HUES48 (cell line): ENCODE data around the gene KIFAP3.

Source experiments
- H3K27ac ChIP-seq: one replicate; pipeline ENCODE4 v1.7.0; 2013; ENCODE audit warnings: low read depth, low read length, inconsistent platforms
- H3K27me3 ChIP-seq: 2 replicates; pipeline ENCODE4 v1.6.1; 2013; ENCODE audit warnings: mild to moderate bottlenecking, low read length; ENCODE audit not compliant: control insufficient read depth, insufficient read depth
- H3K36me3 ChIP-seq: 2 replicates; pipeline ENCODE4 v1.6.1; 2013; ENCODE audit warnings: low read length; ENCODE audit not compliant: control insufficient read depth, insufficient read depth
- H3K4me1 ChIP-seq: 2 replicates; pipeline ENCODE4 v1.6.1; 2013; ENCODE audit warnings: mild to moderate bottlenecking, low read length; ENCODE audit not compliant: control insufficient read depth, insufficient read depth
- H3K4me3 ChIP-seq: 2 replicates; pipeline ENCODE4 v1.5.1; 2013; ENCODE audit warnings: mild to moderate bottlenecking, low read depth, low read length
- H3K9ac ChIP-seq: 2 replicates; pipeline ENCODE4 v1.6.1; 2013; ENCODE audit warnings: mild to moderate bottlenecking, low read depth, low read length, moderate library complexity
- H3K9me3 ChIP-seq: 2 replicates; pipeline ENCODE4 v1.6.1; 2013; ENCODE audit warnings: low read length; ENCODE audit not compliant: control insufficient read depth, insufficient read depth

KIFAP3 gene

GRCh38 chr1:169970114-169970513, 104.4 kb downstream of the KIFAP3 start:
- Histone ChIP-seq H3K4me1 (no peaks in the 10 kb centered on the region), H3K27me3 (no peaks in the 10 kb centered on the region), H3K9ac (no peak overlapping the region), H3K27ac (no peak overlapping the region), H3K36me3 (no peaks in the 10 kb centered on the region), H3K9me3 (no peaks in the 10 kb centered on the region), H3K4me3 (no peak overlapping the region)

GRCh38 chr1:169968174-169968573, 106.3 kb downstream of the KIFAP3 start:
- Histone ChIP-seq H3K4me1 (no peaks in the 10 kb centered on the region), H3K9me3 (no peaks in the 10 kb centered on the region), H3K27me3 (no peaks in the 10 kb centered on the region), H3K4me3 (no peak overlapping the region), H3K27ac (no peak overlapping the region), H3K36me3 (no peaks in the 10 kb centered on the region), H3K9ac (no peak overlapping the region)

GRCh38 chr1:169964206-169964605, 110.3 kb downstream of the KIFAP3 start:
- Histone ChIP-seq H3K9ac (no peak overlapping the region), H3K27ac (no peak overlapping the region), H3K4me3 (no peak overlapping the region), H3K27me3 (no peaks in the 10 kb centered on the region), H3K9me3 (no peaks in the 10 kb centered on the region), H3K4me1 (no peaks in the 10 kb centered on the region), H3K36me3 (no peaks in the 10 kb centered on the region)

GRCh38 chr1:169959686-169960085, 114.8 kb downstream of the KIFAP3 start:
- Histone ChIP-seq H3K36me3 (no peaks in the 10 kb centered on the region), H3K9me3 (no peaks in the 10 kb centered on the region), H3K4me1 (no peaks in the 10 kb centered on the region), H3K27me3 (no peaks in the 10 kb centered on the region), H3K9ac (no peak overlapping the region), H3K4me3 (no peak overlapping the region), H3K27ac (no peak overlapping the region)

GRCh38 chr1:169958987-169959386, 115.5 kb downstream of the KIFAP3 start:
- Histone ChIP-seq H3K4me1 (no peaks in the 10 kb centered on the region), H3K4me3 (no peak overlapping the region), H3K9me3 (no peaks in the 10 kb centered on the region), H3K27me3 (no peaks in the 10 kb centered on the region), H3K36me3 (no peaks in the 10 kb centered on the region), H3K9ac (no peak overlapping the region), H3K27ac (no peak overlapping the region)

- no peak overlapping the region for H3K9ac ChIP-seq
- H3K9me3 ChIP-seq, result no peaks in the 10 kb centered on the region
- H3K4me3 ChIP-seq, result no peak overlapping the region
These were observed 116.6 kb downstream of the KIFAP3 start for GRCh38 chr1:169957884-169958283.

GRCh38 chr1:169951108-169951507, 123.4 kb downstream of the KIFAP3 start:
- peak overlapping the region; percentile 26; the same call in 1 of the 2 replicates for H3K4me3 ChIP-seq
- no peaks in the 10 kb centered on the region for H3K36me3 ChIP-seq
- H3K27me3 ChIP-seq, result no peaks in the 10 kb centered on the region
- H3K4me1 ChIP-seq, result peaks cover 28% of the 10 kb centered on the region
- no peak overlapping the region for H3K9ac ChIP-seq
- H3K27ac ChIP-seq, result peak overlapping the region; percentile 42
- H3K9me3 ChIP-seq, result no peaks in the 10 kb centered on the region

More at GRCh38 chr1:169957884-169958283, 116.6 kb downstream of the KIFAP3 start:
- Histone ChIP-seq H3K36me3 (no peaks in the 10 kb centered on the region), H3K27ac (no peak overlapping the region), H3K27me3 (no peaks in the 10 kb centered on the region), H3K4me1 (no peaks in the 10 kb centered on the region)

- no peaks in the 10 kb centered on the region for H3K9me3 ChIP-seq
- H3K36me3 ChIP-seq, result no peaks in the 10 kb centered on the region
These were observed 125.4 kb downstream of the KIFAP3 start for GRCh38 chr1:169949139-169949538.

GRCh38 chr1:169946206-169946605, 128.3 kb downstream of the KIFAP3 start:
- Histone ChIP-seq H3K4me1 (peaks cover 21% of the 10 kb centered on the region), H3K4me3 (no peak overlapping the region), H3K27ac (no peak overlapping the region), H3K9ac (no peak overlapping the region), H3K27me3 (no peaks in the 10 kb centered on the region), H3K36me3 (no peaks in the 10 kb centered on the region), H3K9me3 (no peaks in the 10 kb centered on the region)

More at GRCh38 chr1:169949139-169949538, 125.4 kb downstream of the KIFAP3 start:
- no peak overlapping the region for H3K9ac ChIP-seq
- peaks cover 28% of the 10 kb centered on the region for H3K4me1 ChIP-seq
- no peak overlapping the region for H3K4me3 ChIP-seq
- H3K27me3 ChIP-seq, result no peaks in the 10 kb centered on the region
- no peak overlapping the region for H3K27ac ChIP-seq

- Histone ChIP-seq H3K27ac (no peak overlapping the region), H3K27me3 (no peaks in the 10 kb centered on the region), H3K9ac (no peak overlapping the region), H3K4me3 (no peak overlapping the region), H3K36me3 (no peaks in the 10 kb centered on the region), H3K4me1 (peaks cover 11% of the 10 kb centered on the region; the same call in 1 of the 2 replicates), H3K9me3 (no peaks in the 10 kb centered on the region)
These were observed 129.3 kb downstream of the KIFAP3 start for GRCh38 chr1:169945181-169945580.

GRCh38 chr1:169944621-169945020, 129.9 kb downstream of the KIFAP3 start:
- H3K4me3 ChIP-seq, result no peak overlapping the region
- H3K36me3 ChIP-seq, result no peaks in the 10 kb centered on the region
- H3K4me1 ChIP-seq, result peaks cover 5% of the 10 kb centered on the region; the same call in 1 of the 2 replicates
- H3K27ac ChIP-seq, result no peak overlapping the region
- H3K9ac ChIP-seq, result no peak overlapping the region
- no peaks in the 10 kb centered on the region for H3K9me3 ChIP-seq
- H3K27me3 ChIP-seq, result no peaks in the 10 kb centered on the region
